ENCODE results near the gene APLP2.
A peak's percentile ranks its signal among the peaks of the same experiment; 100 is the strongest.

Gene APLP2

GRCh38 chr11:130066338-130066737 is 3.4 kb upstream of the APLP2 start:
- TF ChIP-seq, protein P1, sequence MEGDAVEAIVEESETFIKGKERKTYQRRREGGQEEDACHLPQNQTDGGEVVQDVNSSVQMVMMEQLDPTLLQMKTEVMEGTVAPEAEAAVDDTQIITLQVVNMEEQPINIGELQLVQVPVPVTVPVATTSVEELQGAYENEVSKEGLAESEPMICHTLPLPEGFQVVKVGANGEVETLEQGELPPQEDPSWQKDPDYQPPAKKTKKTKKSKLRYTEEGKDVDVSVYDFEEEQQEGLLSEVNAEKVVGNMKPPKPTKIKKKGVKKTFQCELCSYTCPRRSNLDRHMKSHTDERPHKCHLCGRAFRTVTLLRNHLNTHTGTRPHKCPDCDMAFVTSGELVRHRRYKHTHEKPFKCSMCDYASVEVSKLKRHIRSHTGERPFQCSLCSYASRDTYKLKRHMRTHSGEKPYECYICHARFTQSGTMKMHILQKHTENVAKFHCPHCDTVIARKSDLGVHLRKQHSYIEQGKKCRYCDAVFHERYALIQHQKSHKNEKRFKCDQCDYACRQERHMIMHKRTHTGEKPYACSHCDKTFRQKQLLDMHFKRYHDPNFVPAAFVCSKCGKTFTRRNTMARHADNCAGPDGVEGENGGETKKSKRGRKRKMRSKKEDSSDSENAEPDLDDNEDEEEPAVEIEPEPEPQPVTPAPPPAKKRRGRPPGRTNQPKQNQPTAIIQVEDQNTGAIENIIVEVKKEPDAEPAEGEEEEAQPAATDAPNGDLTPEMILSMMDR (IDR thresholded peaks at IDR 0.05; ENCODE audit: low read depth, low read length, missing control alignments): no peak
- no peak for DNase-seq (ENCODE audit: low read depth)

GRCh38 chr11:130068546-130068985 is 1.1 kb upstream of the APLP2 start:
- no peak overlapping the region for H3K4me3 ChIP-seq (ENCODE audit: low read depth, low read length)
- no peak for DNase-seq (ENCODE audit: low read depth)
- TF ChIP-seq, protein P1 (IDR thresholded peaks at IDR 0.05; ENCODE audit: low read depth, low read length, missing control alignments): no peak

More at GRCh38 chr11:130066338-130066737, 3.4 kb upstream of the APLP2 start:
- no peak overlapping the region for H3K4me3 ChIP-seq (ENCODE audit: low read depth, low read length)

DNA sequence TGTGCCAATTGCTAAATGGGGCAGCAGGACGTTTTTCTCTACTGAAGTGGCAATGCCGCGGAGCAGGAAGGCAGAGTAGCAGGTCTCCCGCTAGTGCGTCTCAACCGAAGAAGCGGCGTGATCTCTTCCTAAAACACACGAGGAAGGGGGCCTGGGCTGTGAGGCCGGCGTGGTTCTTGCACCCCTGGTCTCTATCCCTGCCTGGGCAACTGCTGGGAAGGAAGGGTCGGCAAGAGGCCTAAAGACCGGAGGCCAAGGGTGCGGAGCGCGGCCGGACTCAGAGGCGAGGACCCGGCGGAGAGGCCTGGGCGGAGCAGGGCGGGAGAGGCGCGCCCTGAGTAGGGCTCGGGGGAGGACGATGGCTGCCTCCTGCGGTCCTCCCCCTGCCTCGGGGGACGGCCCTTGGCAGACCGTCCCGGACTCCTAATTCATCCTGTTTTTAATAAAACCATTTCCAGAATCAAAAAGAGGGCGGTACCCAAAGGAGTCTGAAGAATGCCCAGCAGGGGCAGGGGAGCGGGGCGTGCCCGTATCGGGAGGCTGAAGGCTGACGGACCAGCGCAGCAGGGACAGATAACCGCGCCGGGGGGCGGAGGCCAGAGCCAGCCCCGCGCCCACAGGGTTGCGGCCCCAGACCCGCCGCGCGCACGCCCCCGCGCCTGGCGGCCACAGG is 572 bp upstream of the APLP2 start:
- TF ChIP-seq, protein P1 (IDR thresholded peaks at IDR 0.05; ENCODE audit: low read depth, low read length, missing control alignments): no peak
- H3K4me3 ChIP-seq (ENCODE audit: low read depth, low read length): peak overlapping the region; percentile 86
- peak; percentile 8 for DNase-seq (ENCODE audit: low read depth)

GRCh38 chr11:130070109-130070845 is 583 bp downstream of the APLP2 start:
- TF ChIP-seq, protein P1 (IDR thresholded peaks at IDR 0.05; ENCODE audit: low read depth, low read length, missing control alignments): no peak
- DNase-seq (ENCODE audit: low read depth): no peak
- H3K4me3 ChIP-seq (ENCODE audit: low read depth, low read length): peak overlapping the region; percentile 86

DNA sequence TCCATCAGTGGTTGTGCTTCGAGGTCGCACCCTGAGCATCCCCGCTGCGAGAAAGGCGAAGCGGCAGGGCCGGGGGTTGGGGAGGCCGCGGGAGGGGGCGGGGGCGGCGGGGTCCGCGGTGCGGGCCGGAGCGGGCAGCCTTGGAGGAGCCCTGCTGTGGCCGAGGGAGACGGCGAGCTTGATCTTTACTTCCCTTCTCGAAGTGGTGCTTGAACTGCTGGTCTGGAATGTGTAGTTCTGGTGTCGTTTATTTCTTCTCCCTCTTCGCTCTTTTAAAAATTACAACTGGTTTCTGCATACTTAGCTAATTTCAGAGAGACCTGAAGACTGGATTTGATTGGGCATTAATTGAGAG is 1.1 kb downstream of the APLP2 start:
- peak overlapping the region; percentile 86 for H3K4me3 ChIP-seq (ENCODE audit: low read depth, low read length)
- TF ChIP-seq, protein P1 (IDR thresholded peaks at IDR 0.05; ENCODE audit: low read depth, low read length, missing control alignments): no peak
- DNase-seq (ENCODE audit: low read depth): no peak

DNA sequence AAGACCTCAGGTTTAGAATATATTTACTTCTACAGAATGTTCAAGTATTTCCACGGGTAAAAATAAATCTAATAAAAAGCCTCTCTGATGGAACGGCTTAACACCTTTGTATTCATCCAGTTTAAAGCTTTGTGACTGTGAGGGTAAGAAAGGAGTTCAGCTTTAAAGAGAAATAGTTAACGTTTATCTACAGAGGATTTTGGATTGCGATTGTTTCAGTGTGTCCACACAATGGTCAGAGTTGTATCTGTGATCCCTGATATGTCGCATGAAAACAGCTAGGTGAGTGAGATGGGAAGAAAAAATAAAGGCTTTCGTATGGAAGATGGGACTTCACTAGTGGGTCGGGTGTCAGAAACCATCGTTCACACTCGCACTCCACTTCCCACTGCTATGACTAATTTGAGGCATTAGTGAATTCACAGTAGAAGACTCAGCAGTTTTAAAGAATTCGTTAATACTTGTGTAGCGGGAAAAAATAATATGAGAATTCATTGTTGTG is 1.6 kb downstream of the APLP2 start:
- TF ChIP-seq, protein P1 (IDR thresholded peaks at IDR 0.05; ENCODE audit: low read depth, low read length, missing control alignments): no peak
- no peak overlapping the region for H3K4me3 ChIP-seq (ENCODE audit: low read depth, low read length)

More for the DNA sequence above, 1.6 kb downstream of the APLP2 start:
- DNase-seq (ENCODE audit: low read depth): no peak

All from GM12864 (cell line).